GM23338 (cell line): ENCODE measurements around the gene TMEM144. TPM values are rescaled to one million over a fixed set of nuclear protein-coding genes. Genes with fewer than 3 reads are reported as not detected.

Experiments used
- ATAC-seq: fragments of 200-7000 bp; cut with Tn5 transposase; 3 replicates; pipeline ENCODE4 v1.9.1; 2020
- DNase-seq: peaks from one replicate; pipeline ENCODE4 v3.0.0-alpha.2; 2015; ENCODE audit warnings: low spot score
- H2AFZ ChIP-seq: fragments of 200-600 bp; sonication (generic); 2 replicates; pipeline ENCODE4 v1.8.0; 2016; ENCODE audit warnings: antibody characterized with exemption, mild to moderate bottlenecking, moderate library complexity
- H3F3A ChIP-seq: fragments of 200-600 bp; sonication (generic); replicated peaks from 2 replicates; pipeline ENCODE4 v1.8.0; 2017; ENCODE audit warnings: antibody characterized with exemption, mixed run types, low read depth
- H3K27ac ChIP-seq: fragments of 200-600 bp; sonication (generic); 2 replicates; pipeline ENCODE4 v1.6.1; 2016; ENCODE audit warnings: low read depth
- H3K27me3 ChIP-seq: fragments of 200-600 bp; sonication (generic); 2 replicates; pipeline ENCODE4 v1.8.0; 2016; ENCODE audit warnings: mild to moderate bottlenecking, mixed run types, moderate library complexity; ENCODE audit not compliant: insufficient read depth
- H3K36me3 ChIP-seq: fragments of 200-600 bp; sonication (generic); 2 replicates; pipeline ENCODE4 v1.8.0; 2016; ENCODE audit warnings: mild to moderate bottlenecking; ENCODE audit not compliant: insufficient read depth
- H3K4me1 ChIP-seq: fragments of 200-600 bp; sonication (generic); 2 replicates; pipeline ENCODE4 v1.8.0; 2016; ENCODE audit warnings: mild to moderate bottlenecking, moderate library complexity; ENCODE audit not compliant: insufficient read depth
- H3K4me2 ChIP-seq: fragments of 200-600 bp; sonication (generic); 2 replicates; pipeline ENCODE4 v1.7.1; 2017; ENCODE audit warnings: mixed run types
- H3K4me3 ChIP-seq: fragments of 200-600 bp; sonication (generic); 2 replicates; pipeline ENCODE4 v1.6.1; 2016; ENCODE audit warnings: mixed run types
- H3K79me2 ChIP-seq: fragments of 200-600 bp; sonication (generic); replicated peaks from 2 replicates; pipeline ENCODE4 v1.8.0; 2017; ENCODE audit warnings: mild to moderate bottlenecking; ENCODE audit not compliant: insufficient read depth
- H3K9me2 ChIP-seq: fragments of 200-600 bp; sonication (generic); 2 replicates; pipeline ENCODE4 v1.8.0; 2017; ENCODE audit not compliant: insufficient read depth
- H4K20me1 ChIP-seq: fragments of 200-600 bp; sonication (generic); replicated peaks from 2 replicates; pipeline ENCODE4 v1.8.0; 2017; ENCODE audit warnings: mild to moderate bottlenecking; ENCODE audit not compliant: insufficient read depth
- H3K27ac Mint-ChIP-seq: 2 replicates; pipeline ENCODE4 v1.8.0; 2020; ENCODE audit warnings: inconsistent platforms, mild to moderate bottlenecking, moderate library complexity, mixed read lengths
- H3K27me3 Mint-ChIP-seq: 3 replicates; pipeline ENCODE4 v1.8.0; 2022; ENCODE audit warnings: low read depth, mild to moderate bottlenecking, moderate library complexity, mixed read lengths, inconsistent platforms; ENCODE audit not compliant: insufficient read depth, poor library complexity
- H3K36me3 Mint-ChIP-seq: 3 replicates; pipeline ENCODE4 v1.8.0; 2021; ENCODE audit warnings: low read depth, mild to moderate bottlenecking, inconsistent platforms, moderate library complexity, mixed read lengths
- H3K4me1 Mint-ChIP-seq: 3 replicates; pipeline ENCODE4 v1.8.0; 2020; ENCODE audit warnings: mild to moderate bottlenecking, inconsistent platforms, mixed read lengths
- H3K4me3 Mint-ChIP-seq: 3 replicates; pipeline ENCODE4 v1.8.0; 2021; ENCODE audit warnings: moderate library complexity, mild to moderate bottlenecking, inconsistent platforms, mixed read lengths
- H3K9me3 Mint-ChIP-seq: 3 replicates; pipeline ENCODE4 v1.8.0; 2020; ENCODE audit warnings: moderate library complexity, mild to moderate bottlenecking, inconsistent platforms, mixed read lengths
- CREB1 ChIP-seq: fragments of 250-450 bp; sonication (Bioruptor Pico); IDR thresholded peaks from 2 replicates; pipeline ENCODE4 v1.5.0; 2020; ENCODE audit warnings: low read depth, mild to moderate bottlenecking, moderate library complexity
- EZH2 ChIP-seq: fragments of 200-600 bp; sonication (generic); IDR thresholded peaks from one replicate; pipeline ENCODE4 v1.8.0; 2017; ENCODE audit warnings: antibody characterized with exemption, mild to moderate bottlenecking, low read depth; ENCODE audit not compliant: unreplicated experiment
- EZH2phosphoT487 ChIP-seq: fragments of 200-600 bp; sonication (generic); IDR thresholded peaks from one replicate; pipeline ENCODE4 v1.8.1; 2018; ENCODE audit warnings: antibody characterized with exemption; ENCODE audit not compliant: unreplicated experiment
- JUNB ChIP-seq: IDR thresholded peaks from one replicate; pipeline ENCODE4 v1.6.1; 2016; ENCODE audit warnings: antibody characterized with exemption; ENCODE audit not compliant: unreplicated experiment
- NANOG ChIP-seq: IDR thresholded peaks from 2 replicates; pipeline ENCODE4 v1.6.1; 2016; ENCODE audit warnings: antibody characterized with exemption, borderline replicate concordance
- STAT1 ChIP-seq: IDR thresholded peaks from one replicate; pipeline ENCODE4 v1.6.1; 2016; ENCODE audit warnings: antibody characterized with exemption; ENCODE audit not compliant: unreplicated experiment
- ZNF114 ChIP-seq: fragments of 250-450 bp; sonication (Bioruptor Pico); IDR thresholded peaks from 2 replicates; pipeline ENCODE4 v1.5.0; 2020; ENCODE audit warnings: mild to moderate bottlenecking, moderate library complexity
- ZNF331 ChIP-seq: fragments of 250-450 bp; sonication (Bioruptor Pico); IDR thresholded peaks from 2 replicates; pipeline ENCODE4 v1.5.0; 2020; ENCODE audit warnings: low read depth, mild to moderate bottlenecking, moderate library complexity
- ZNF462 ChIP-seq: fragments of 250-450 bp; sonication (Bioruptor Pico); IDR thresholded peaks from 2 replicates; pipeline ENCODE4 v1.5.0; 2020; ENCODE audit warnings: mild to moderate bottlenecking, moderate library complexity
- polyA plus RNA-seq: library from polyadenylated mRNA; unstranded; fragments of >200 nt; fragmentation: Nextera tagmentation; extraction: Ambion mirVana; gene quantifications from 2 replicates; pipeline ENCODE4 v1.2.1, GENCODE V29; 2016
- total RNA-seq: library from RNA; depleted of rRNA; stranded (reverse); fragments of >200 nt; shearing (Covaris generic); gene quantifications from 2 replicates; pipeline ENCODE4 v1.2.3, GENCODE V29; 2014
- TF ChIP-seq, protein P1 (sequence below): IDR thresholded peaks from 2 replicates; pipeline ENCODE4 v1.6.1; 2016; ENCODE audit warnings: antibody characterized with exemption

TMEM144 gene
- total and polyA plus RNA-seq, 2 experiments from 2014 or later: 1.3 to 1.7 TPM

DNA sequence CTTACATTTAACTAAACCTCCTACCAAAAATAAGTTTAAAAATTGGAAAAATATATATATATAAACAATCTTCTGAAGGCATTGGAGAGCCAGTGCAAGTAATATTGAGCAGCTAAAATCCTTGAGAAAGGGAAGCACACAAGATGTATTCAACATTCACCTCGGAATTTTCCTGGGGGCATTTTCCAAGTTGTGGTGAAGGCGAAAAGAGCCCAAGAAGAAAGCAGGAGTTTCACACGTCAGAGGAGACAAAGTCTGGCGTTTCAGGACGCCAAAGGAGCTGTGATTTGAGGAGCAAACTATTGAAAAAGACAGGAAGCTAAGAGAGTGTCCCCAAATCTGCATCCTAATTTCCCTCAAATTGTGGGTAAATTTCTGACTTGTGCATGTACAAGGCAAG is 28.4 kb upstream of the TMEM144 start (continued):
- TF ChIP-seq ZNF462 (CRISPR knock-in tag) (no peak), STAT1 (no peak), ZNF331 (CRISPR knock-in tag) (no peak), CREB1 (CRISPR knock-in tag) (no peak)

- H3K4me3 ChIP-seq: no peak overlapping the region
- H3F3A ChIP-seq: no peaks in the 10 kb centered on the region
- peak overlapping the region; percentile 25; the same call in 1 of the 2 replicates for H3K27ac Mint-ChIP-seq
- no peaks in the 10 kb centered on the region for H3K36me3 ChIP-seq
- peak; percentile 12 for DNase-seq
- H3K9me3 Mint-ChIP-seq: no peaks in the 10 kb centered on the region
- no peaks in the 10 kb centered on the region for H3K79me2 ChIP-seq
- H4K20me1 ChIP-seq: no peaks in the 10 kb centered on the region
- no peaks in the 10 kb centered on the region for H3K27me3 ChIP-seq
- H3K9me2 ChIP-seq: no peaks in the 10 kb centered on the region
- no peaks in the 10 kb centered on the region for H3K4me1 ChIP-seq
- no peak overlapping the region for H3K4me2 ChIP-seq
- H3K4me1 Mint-ChIP-seq: no peaks in the 10 kb centered on the region; the same call in 2 of the 3 replicates
- no peak overlapping the region for H3K27ac ChIP-seq
- ATAC-seq: peak; percentile 40
- H2AFZ ChIP-seq: peak overlapping the region; percentile 61; the same call in 1 of the 2 replicates
- no peaks in the 10 kb centered on the region for H3K27me3 Mint-ChIP-seq
- no peaks in the 10 kb centered on the region for H3K36me3 Mint-ChIP-seq
- no peak overlapping the region for H3K4me3 Mint-ChIP-seq
- TF ChIP-seq NANOG (no peak), EZH2phosphoT487 (no peak), STAT1 (no peak), EZH2 (no peak), ZNF114 (CRISPR knock-in tag) (no peak), CREB1 (CRISPR knock-in tag) (no peak), JUNB (no peak)
- TF ChIP-seq, protein P1, sequence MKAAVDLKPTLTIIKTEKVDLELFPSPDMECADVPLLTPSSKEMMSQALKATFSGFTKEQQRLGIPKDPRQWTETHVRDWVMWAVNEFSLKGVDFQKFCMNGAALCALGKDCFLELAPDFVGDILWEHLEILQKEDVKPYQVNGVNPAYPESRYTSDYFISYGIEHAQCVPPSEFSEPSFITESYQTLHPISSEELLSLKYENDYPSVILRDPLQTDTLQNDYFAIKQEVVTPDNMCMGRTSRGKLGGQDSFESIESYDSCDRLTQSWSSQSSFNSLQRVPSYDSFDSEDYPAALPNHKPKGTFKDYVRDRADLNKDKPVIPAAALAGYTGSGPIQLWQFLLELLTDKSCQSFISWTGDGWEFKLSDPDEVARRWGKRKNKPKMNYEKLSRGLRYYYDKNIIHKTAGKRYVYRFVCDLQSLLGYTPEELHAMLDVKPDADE: no peak
Observed at GRCh38 chr4:158182736-158183135, 27.6 kb upstream of the TMEM144 start.
